Measurements from ENCODE around the gene CHI3L1. TPM values are rescaled to one million over a fixed set of nuclear protein-coding genes. Genes with fewer than 3 reads are reported as not detected.

The CHI3L1 gene
- polyA plus RNA-seq, 1 of the 3 experiments (the other 2 are of a cell fraction): not detected

DNA sequence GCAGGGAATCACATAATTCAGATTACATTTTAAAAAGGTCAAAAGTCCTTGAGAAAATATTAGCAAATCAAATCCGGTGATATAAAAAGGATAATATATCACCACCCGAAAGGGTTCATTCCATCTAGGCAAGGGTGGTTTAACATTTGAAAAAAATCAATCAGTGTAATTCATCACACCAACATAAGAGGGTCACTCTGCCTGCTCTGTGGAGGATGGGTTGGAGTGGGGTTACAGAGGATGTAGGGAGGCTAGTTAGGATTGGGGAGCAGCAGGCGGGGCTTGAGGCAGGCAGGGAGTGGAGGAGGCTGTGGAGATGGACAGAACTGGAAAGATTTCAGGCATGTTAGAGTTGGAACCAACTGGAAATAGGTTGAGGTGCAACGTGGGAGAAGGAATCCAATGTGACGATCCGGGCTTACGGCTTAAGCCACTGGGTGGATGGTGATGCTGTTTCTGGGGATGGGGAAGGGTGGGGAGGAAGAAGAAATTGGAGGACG lies 46.5 kb downstream of the CHI3L1 start:
- H4K20me1 ChIP-seq (ENCODE audit: insufficient read depth): no peaks in the 10 kb centered on the region
- CTCF ChIA-PET: interaction anchor here (1.5 to 4.2 kb wide), 4 partner anchors 10 to 129 kb away, joined by 4 to 18 read pairs (median 9); no protein-coding TSS in a partner anchor
- no peaks in the 10 kb centered on the region for H3K9me3 ChIP-seq
- H2AFZ ChIP-seq (ENCODE audit: low read depth): no peak overlapping the region
- WGBS (ENCODE audit: low lambda C conversion rate): 79% methylated on average over 8 of the region's 8 CpGs
- no peak overlapping the region for H3K4me2 ChIP-seq
- H3K9me2 ChIP-seq: no peaks in the 10 kb centered on the region
- POLR2A ChIA-PET: no interaction called here
- H3K79me2 ChIP-seq (ENCODE audit: insufficient read depth): no peaks in the 10 kb centered on the region
- no peaks in the 10 kb centered on the region for H3K27me3 ChIP-seq (ENCODE audit: insufficient read depth)
- no peak overlapping the region for H3K27ac ChIP-seq (ENCODE audit: low read depth in 2 of 2, low read length in 1 of 2)
- peaks cover 0 to 25% of the 10 kb centered on the region in 2 experiments; a peak in 1 of 4 replicates for H3K4me1 ChIP-seq (ENCODE audit: control insufficient read depth in 1 of 2, insufficient read depth in 2 of 2, low read depth in 1 of 2, low read length in 1 of 2)
- no peak overlapping the region for H3K9ac ChIP-seq
- TF ChIP-seq IRF3 (IDR thresholded peaks at IDR 0.05; ENCODE audit: low read depth, low read length) (no peak), JUND (IDR thresholded peaks at IDR 0.05) (no peak), GABPA (IDR thresholded peaks at IDR 0.05; ENCODE audit: low read depth) (no peak), MEF2A (IDR thresholded peaks at IDR 0.05; ENCODE audit: borderline replicate concordance, low read depth) (no peak), RAD21 (IDR thresholded peaks at IDR 0.05; ENCODE audit: low read length) (no peak), SIN3A (IDR thresholded peaks at IDR 0.05; ENCODE audit: borderline replicate concordance, low read depth, low read length) (no peak), TCF12 (IDR thresholded peaks at IDR 0.05) (no peak), TAF1 (IDR thresholded peaks at IDR 0.05; ENCODE audit: borderline replicate concordance, low read depth, low read length) (no peak), NRF1 (IDR thresholded peaks at IDR 0.05; ENCODE audit: low read depth, low read length) (no peak), NFIC (IDR thresholded peaks at IDR 0.05; ENCODE audit: borderline replicate concordance) (no peak), EZH2phosphoT487 (IDR thresholded peaks at IDR 0.05; ENCODE audit: borderline replicate concordance, low read depth) (no peak), FOXJ3 (CRISPR knock-in tag; IDR thresholded peaks at IDR 0.05) (no peak), FOXM1 (IDR thresholded peaks at IDR 0.05; ENCODE audit: low read depth) (no peak)
- TF ChIP-seq, protein P1, sequence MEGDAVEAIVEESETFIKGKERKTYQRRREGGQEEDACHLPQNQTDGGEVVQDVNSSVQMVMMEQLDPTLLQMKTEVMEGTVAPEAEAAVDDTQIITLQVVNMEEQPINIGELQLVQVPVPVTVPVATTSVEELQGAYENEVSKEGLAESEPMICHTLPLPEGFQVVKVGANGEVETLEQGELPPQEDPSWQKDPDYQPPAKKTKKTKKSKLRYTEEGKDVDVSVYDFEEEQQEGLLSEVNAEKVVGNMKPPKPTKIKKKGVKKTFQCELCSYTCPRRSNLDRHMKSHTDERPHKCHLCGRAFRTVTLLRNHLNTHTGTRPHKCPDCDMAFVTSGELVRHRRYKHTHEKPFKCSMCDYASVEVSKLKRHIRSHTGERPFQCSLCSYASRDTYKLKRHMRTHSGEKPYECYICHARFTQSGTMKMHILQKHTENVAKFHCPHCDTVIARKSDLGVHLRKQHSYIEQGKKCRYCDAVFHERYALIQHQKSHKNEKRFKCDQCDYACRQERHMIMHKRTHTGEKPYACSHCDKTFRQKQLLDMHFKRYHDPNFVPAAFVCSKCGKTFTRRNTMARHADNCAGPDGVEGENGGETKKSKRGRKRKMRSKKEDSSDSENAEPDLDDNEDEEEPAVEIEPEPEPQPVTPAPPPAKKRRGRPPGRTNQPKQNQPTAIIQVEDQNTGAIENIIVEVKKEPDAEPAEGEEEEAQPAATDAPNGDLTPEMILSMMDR (IDR thresholded peaks at IDR 0.05): no peak
- TF ChIP-seq, protein P2, sequence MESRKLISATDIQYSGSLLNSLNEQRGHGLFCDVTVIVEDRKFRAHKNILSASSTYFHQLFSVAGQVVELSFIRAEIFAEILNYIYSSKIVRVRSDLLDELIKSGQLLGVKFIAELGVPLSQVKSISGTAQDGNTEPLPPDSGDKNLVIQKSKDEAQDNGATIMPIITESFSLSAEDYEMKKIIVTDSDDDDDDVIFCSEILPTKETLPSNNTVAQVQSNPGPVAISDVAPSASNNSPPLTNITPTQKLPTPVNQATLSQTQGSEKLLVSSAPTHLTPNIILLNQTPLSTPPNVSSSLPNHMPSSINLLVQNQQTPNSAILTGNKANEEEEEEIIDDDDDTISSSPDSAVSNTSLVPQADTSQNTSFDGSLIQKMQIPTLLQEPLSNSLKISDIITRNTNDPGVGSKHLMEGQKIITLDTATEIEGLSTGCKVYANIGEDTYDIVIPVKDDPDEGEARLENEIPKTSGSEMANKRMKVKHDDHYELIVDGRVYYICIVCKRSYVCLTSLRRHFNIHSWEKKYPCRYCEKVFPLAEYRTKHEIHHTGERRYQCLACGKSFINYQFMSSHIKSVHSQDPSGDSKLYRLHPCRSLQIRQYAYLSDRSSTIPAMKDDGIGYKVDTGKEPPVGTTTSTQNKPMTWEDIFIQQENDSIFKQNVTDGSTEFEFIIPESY (IDR thresholded peaks at IDR 0.05; ENCODE audit: borderline replicate concordance, low read depth): no peak
- no peaks in the 10 kb centered on the region for H3K36me3 ChIP-seq (replicated peaks in 1 of 2; ENCODE audit: control insufficient read depth in 1 of 2, insufficient read depth in 2 of 2, low read length in 1 of 2)
- no peaks in the 10 kb centered on the region for H3F3A ChIP-seq (replicated peaks; ENCODE audit: insufficient read depth)
- H3K4me3 ChIP-seq (ENCODE audit: low read depth in 2 of 2, low read length in 1 of 2): no peak overlapping the region
- no peak for DNase-seq

Data from SK-N-SH (cell line).